Osteocyte (in vitro differentiated cells): Measurements from ENCODE around the gene FBXW5. TPM values are rescaled to one million over a fixed set of nuclear protein-coding genes. Genes with fewer than 3 reads are reported as not detected.

ENCODE experiments used
- DNase-seq: peaks from one replicate; pipeline ENCODE4 v3.0.0; 2021; ENCODE audit warnings: mixed read lengths; ENCODE audit not compliant: unreplicated experiment; ENCODE audit errors: extremely low spot score
- H3K27ac Mint-ChIP-seq: one replicate; pipeline ENCODE4 v1.8.0; 2021; ENCODE audit warnings: mild to moderate bottlenecking, mixed read lengths; ENCODE audit not compliant: unreplicated experiment
- H3K27me3 Mint-ChIP-seq: one replicate; pipeline ENCODE4 v1.8.0; 2021; ENCODE audit warnings: mixed read lengths; ENCODE audit not compliant: unreplicated experiment
- H3K36me3 Mint-ChIP-seq: one replicate; pipeline ENCODE4 v1.8.0; 2021; ENCODE audit warnings: mixed read lengths; ENCODE audit not compliant: unreplicated experiment
- H3K4me1 Mint-ChIP-seq: one replicate; pipeline ENCODE4 v1.8.0; 2021; ENCODE audit warnings: mixed read lengths; ENCODE audit not compliant: unreplicated experiment
- H3K4me3 Mint-ChIP-seq: one replicate; pipeline ENCODE4 v1.8.0; 2021; ENCODE audit warnings: mild to moderate bottlenecking, moderate library complexity, mixed read lengths; ENCODE audit not compliant: unreplicated experiment
- H3K9me3 Mint-ChIP-seq: one replicate; pipeline ENCODE4 v1.8.0; 2021; ENCODE audit warnings: mixed read lengths; ENCODE audit not compliant: unreplicated experiment
- CTCF ChIP-seq: fragments of 200-600 bp; sonication (generic); IDR thresholded peaks from 2 replicates; pipeline ENCODE4 v1.5.0; 2021; ENCODE audit warnings: antibody characterized with exemption, mild to moderate bottlenecking, moderate library complexity
- total RNA-seq: library from RNA; stranded (reverse); gene quantifications from 2 replicates; pipeline ENCODE4 v1.2.1, GENCODE V29; 2021

The FBXW5 gene
- total RNA-seq, 1 donor from 2014 or later = 84.4 TPM

GRCh38 chr9:136901516-136902258 lies 42.9 kb downstream of the FBXW5 start:
- Mint-ChIP-seq H3K27ac (peak overlapping the region; percentile 72), H3K27me3 (no peaks in the 10 kb centered on the region)
- DNase-seq = no peak

GRCh38 chr9:136900988-136901515 lies 43.5 kb downstream of the FBXW5 start:
- DNase-seq = no peak
- Mint-ChIP-seq H3K36me3 (peaks cover 13% of the 10 kb centered on the region), H3K4me1 (peaks cover 21% of the 10 kb centered on the region), H3K9me3 (no peaks in the 10 kb centered on the region), H3K27ac (peak overlapping the region; percentile 72), H3K4me3 (no peak overlapping the region), H3K27me3 (no peaks in the 10 kb centered on the region)
- TF ChIP-seq CTCF = no peak

More at GRCh38 chr9:136901516-136902258, 42.9 kb downstream of the FBXW5 start:
- H3K4me3 Mint-ChIP-seq = no peak overlapping the region
- peaks cover 21% of the 10 kb centered on the region for H3K4me1 Mint-ChIP-seq
- H3K9me3 Mint-ChIP-seq = no peaks in the 10 kb centered on the region
- no peak for TF ChIP-seq CTCF
- H3K36me3 Mint-ChIP-seq = peaks cover 14% of the 10 kb centered on the region

- Mint-ChIP-seq H3K9me3 (no peaks in the 10 kb centered on the region), H3K27ac (no peak overlapping the region), H3K36me3 (peaks cover 13% of the 10 kb centered on the region), H3K27me3 (no peaks in the 10 kb centered on the region), H3K4me3 (no peak overlapping the region), H3K4me1 (peaks cover 21% of the 10 kb centered on the region)
- no peak for TF ChIP-seq CTCF
- no peak for DNase-seq
Measured at GRCh38 chr9:136900556-136900955, 44.0 kb downstream of the FBXW5 start.

GRCh38 chr9:136899196-136899595 lies 45.3 kb downstream of the FBXW5 start:
- H3K4me1 Mint-ChIP-seq = peaks cover 23% of the 10 kb centered on the region
- TF ChIP-seq CTCF = no peak

GRCh38 chr9:136898483-136899100 lies 45.9 kb downstream of the FBXW5 start:
- no peak for TF ChIP-seq CTCF
- DNase-seq = no peak
- no peak overlapping the region for H3K4me3 Mint-ChIP-seq
- H3K36me3 Mint-ChIP-seq = peaks cover 13% of the 10 kb centered on the region
- H3K9me3 Mint-ChIP-seq = no peaks in the 10 kb centered on the region
- no peaks in the 10 kb centered on the region for H3K27me3 Mint-ChIP-seq
- no peak overlapping the region for H3K27ac Mint-ChIP-seq
- H3K4me1 Mint-ChIP-seq = peaks cover 23% of the 10 kb centered on the region

More at GRCh38 chr9:136899196-136899595, 45.3 kb downstream of the FBXW5 start:
- no peak for DNase-seq
- H3K27ac Mint-ChIP-seq = no peak overlapping the region
- no peaks in the 10 kb centered on the region for H3K9me3 Mint-ChIP-seq
- H3K36me3 Mint-ChIP-seq = peaks cover 13% of the 10 kb centered on the region
- no peak overlapping the region for H3K4me3 Mint-ChIP-seq
- H3K27me3 Mint-ChIP-seq = no peaks in the 10 kb centered on the region
